ENCODE measurements around the gene CCDC57.

- no peak for TF ChIP-seq POLR2A (IDR thresholded peaks at IDR 0.05; ENCODE audit: low read depth)
- TF ChIP-seq CTCF (IDR thresholded peaks at IDR 0.05) = no peak
These were observed 104.6 kb downstream of the CCDC57 start for GRCh38 chr17:82108038-82108437.

Measured in esophagus muscularis mucosa (tissue), 3 donors.